Panc1 (cell line): ENCODE results near the gene FSD1. TPM values are rescaled to one million over a fixed set of nuclear protein-coding genes. Genes with fewer than 3 reads are reported as not detected.
A peak's percentile ranks its signal among the peaks of the same experiment; 100 is the strongest.

Experiments
- ATAC-seq: fragments of 200-7000 bp; cut with Tn5 transposase; 2 replicates; pipeline ENCODE4 v1.9.1; 2020; ENCODE audit warnings: mild to moderate bottlenecking, moderate library complexity
- BruUV-seq: library from RNA; stranded (reverse); fragments of 400-500 nt; replicated peaks from 2 replicates; lab custom pipeline; 2021; lab: Mats Ljungman, UMichigan
- CTCF ChIA-PET: fragments of 300-600 bp; sonication (Branson Sonifier 250); formaldehyde crosslinking; loops from one replicate; lab custom pipeline; 2022; ENCODE audit warnings: antibody characterized with exemption; lab: Charles Lee
- POLR2A ChIA-PET: fragments of 300-600 bp; sonication (Branson Sonifier 250); formaldehyde crosslinking; loops from one replicate; lab custom pipeline; 2022; ENCODE audit warnings: antibody characterized with exemption; lab: Charles Lee
- DNase-seq: peaks from one replicate; pipeline ENCODE4 v3.0.0-alpha.2; 2010; ENCODE audit warnings: low read depth, low spot score
- H3K27ac ChIP-seq: 2 replicates; pipeline ENCODE4 v1.5.1; 2011; ENCODE audit warnings: mild to moderate bottlenecking, low read length, inconsistent platforms
- H3K27me3 ChIP-seq: fragments of 200-500 bp; sonication (Bioruptor generic); 2 replicates; pipeline ENCODE4 v1.6.0; 2014; ENCODE audit warnings: low read length, inconsistent platforms; ENCODE audit not compliant: control insufficient read depth, insufficient read depth
- H3K36me3 ChIP-seq: fragments of 200-500 bp; sonication (Bioruptor generic); 2 replicates; pipeline ENCODE4 v1.5.1; 2014; ENCODE audit warnings: inconsistent platforms, mild to moderate bottlenecking, low read length, moderate library complexity; ENCODE audit not compliant: control insufficient read depth, insufficient read depth
- H3K4me1 ChIP-seq: 2 replicates; pipeline ENCODE4 v1.5.1; 2011; ENCODE audit warnings: inconsistent platforms, mild to moderate bottlenecking, low read length, moderate library complexity; ENCODE audit not compliant: control insufficient read depth, insufficient read depth
- H3K4me3 ChIP-seq, 2 experiments: 2 replicates each; pipeline ENCODE4 v1.5.1; 2011 to 2012; ENCODE audit warnings: low read depth in 2 of 2, low read length in 2 of 2, mild to moderate bottlenecking in 2 of 2, inconsistent platforms in 1 of 2, moderate library complexity in 1 of 2
- H3K9me3 ChIP-seq: fragments of 200-500 bp; sonication (Bioruptor generic); 2 replicates; pipeline ENCODE4 v1.5.1; 2014; ENCODE audit warnings: low read depth, mild to moderate bottlenecking, inconsistent platforms, low read length, moderate library complexity; ENCODE audit not compliant: control insufficient read depth, insufficient read depth
- POLR2AphosphoS5 ChIP-seq: IDR thresholded peaks from 2 replicates; pipeline ENCODE4 v1.6.1; 2012; ENCODE audit warnings: mild to moderate bottlenecking, low read depth, low read length, moderate library complexity
- REST ChIP-seq, 2 experiments: IDR thresholded peaks; 2 replicates each; pipeline ENCODE4 v1.6.1; 2011 to 2012; ENCODE audit warnings: low read depth in 2 of 2, control low read depth in 1 of 2, low read length in 1 of 2, mild to moderate bottlenecking in 1 of 2, moderate library complexity in 1 of 2; ENCODE audit not compliant: insufficient read depth in 1 of 2
- SIN3A ChIP-seq: IDR thresholded peaks from 2 replicates; pipeline ENCODE4 v1.6.1; 2012; ENCODE audit warnings: low read depth, mild to moderate bottlenecking, low read length, moderate library complexity, borderline replicate concordance; ENCODE audit not compliant: insufficient read depth
- TCF7L2 ChIP-seq: IDR thresholded peaks from 2 replicates; pipeline ENCODE4 v1.6.1; 2011; ENCODE audit warnings: mild to moderate bottlenecking, low read depth, low read length, inconsistent platforms
- in situ Hi-C: cut with HindIII; loops from 2 replicates; pipeline ENCODE4 v1.10.0; 2016; ENCODE audit warnings: low sequenced_read_pairs, low pct_unique_long_range_greater_than_20kb
- intact Hi-C: fragments of 100-400 bp; cut with micrococcal nuclease; formaldehyde crosslinking; loops from one replicate; pipeline ENCODE4 v1.10.0; 2022; ENCODE audit not compliant: unreplicated experiment
- total RNA-seq: library from RNA; stranded (reverse); gene quantifications from one replicate; pipeline ENCODE4 v1.2.1, GENCODE V29; 2021; ENCODE audit not compliant: unreplicated experiment
- TF ChIP-seq, protein P1 (sequence below): fragments of 450-650 bp; IDR thresholded peaks from 2 replicates; pipeline ENCODE4 v1.5.1; 2017; ENCODE audit warnings: mild to moderate bottlenecking

The FSD1 gene
- total RNA-seq, 1 experiment from 2014 or later, result 12.1 TPM

DNA sequence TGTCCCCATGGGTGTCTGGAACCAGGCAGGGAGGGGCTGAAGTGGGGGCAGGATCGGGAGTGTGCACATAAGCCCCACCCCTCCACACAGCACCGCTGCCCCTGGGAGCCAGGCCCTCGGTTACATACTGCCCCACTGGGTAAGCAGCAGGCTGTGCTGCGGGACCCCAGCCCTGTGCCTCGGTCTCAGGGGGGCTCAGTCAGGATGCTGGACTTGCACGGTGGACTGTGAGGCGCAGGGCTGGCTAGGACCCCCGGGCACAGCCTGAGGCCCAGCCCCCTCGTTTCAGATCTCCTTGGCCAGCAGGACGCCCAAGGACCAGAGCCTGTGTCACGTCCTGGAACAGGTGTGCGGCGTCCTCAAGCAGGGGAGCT, 55.2 kb downstream of the FSD1 start:
- ChIA-PET CTCF (interaction anchor here (0.5 kb wide), 1 partner anchor 97 kb away, joined by 7 read pairs; no protein-coding TSS in a partner anchor), POLR2A (no interaction called here)
- H3K4me3 ChIP-seq, result no peak overlapping the region
- no peaks in the 10 kb centered on the region for H3K27me3 ChIP-seq
- H3K36me3 ChIP-seq, result no peaks in the 10 kb centered on the region
- TF ChIP-seq REST (IDR thresholded peaks at IDR 0.05; ENCODE audit: insufficient read depth in 1 of 2, low read depth in 2 of 2, low read length in 1 of 2) (no peak), POLR2AphosphoS5 (no peak)
- DNase-seq (no peak), ATAC-seq (peak; percentile 40)
- in situ Hi-C loops (no loop called here), intact Hi-C loops (no loop called here)
- BruUV-seq, result no TSS peak
- peaks cover 26% of the 10 kb centered on the region for H3K4me1 ChIP-seq
- peak overlapping the region; percentile 61; the same call in 1 of the 2 replicates for H3K27ac ChIP-seq
- H3K9me3 ChIP-seq, result no peaks in the 10 kb centered on the region

- peak overlapping the region; percentile 61 for H3K27ac ChIP-seq
Observed at GRCh38 chr19:4360081-4360569, 55.7 kb downstream of the FSD1 start.

More at GRCh38 chr19:4360081-4360569, 55.7 kb downstream of the FSD1 start:
- H3K4me1 ChIP-seq, result peaks cover 26% of the 10 kb centered on the region
- H3K36me3 ChIP-seq, result no peaks in the 10 kb centered on the region
- intact Hi-C loops, result no loop called here
- ChIA-PET POLR2A (no interaction called here), CTCF (interaction anchor here (0.5 kb wide), 1 partner anchor 96 kb away, joined by 7 read pairs; no protein-coding TSS in a partner anchor)
- no peak for ATAC-seq
- H3K27me3 ChIP-seq, result no peaks in the 10 kb centered on the region
- DNase-seq, result no peak
- TF ChIP-seq, protein P1, sequence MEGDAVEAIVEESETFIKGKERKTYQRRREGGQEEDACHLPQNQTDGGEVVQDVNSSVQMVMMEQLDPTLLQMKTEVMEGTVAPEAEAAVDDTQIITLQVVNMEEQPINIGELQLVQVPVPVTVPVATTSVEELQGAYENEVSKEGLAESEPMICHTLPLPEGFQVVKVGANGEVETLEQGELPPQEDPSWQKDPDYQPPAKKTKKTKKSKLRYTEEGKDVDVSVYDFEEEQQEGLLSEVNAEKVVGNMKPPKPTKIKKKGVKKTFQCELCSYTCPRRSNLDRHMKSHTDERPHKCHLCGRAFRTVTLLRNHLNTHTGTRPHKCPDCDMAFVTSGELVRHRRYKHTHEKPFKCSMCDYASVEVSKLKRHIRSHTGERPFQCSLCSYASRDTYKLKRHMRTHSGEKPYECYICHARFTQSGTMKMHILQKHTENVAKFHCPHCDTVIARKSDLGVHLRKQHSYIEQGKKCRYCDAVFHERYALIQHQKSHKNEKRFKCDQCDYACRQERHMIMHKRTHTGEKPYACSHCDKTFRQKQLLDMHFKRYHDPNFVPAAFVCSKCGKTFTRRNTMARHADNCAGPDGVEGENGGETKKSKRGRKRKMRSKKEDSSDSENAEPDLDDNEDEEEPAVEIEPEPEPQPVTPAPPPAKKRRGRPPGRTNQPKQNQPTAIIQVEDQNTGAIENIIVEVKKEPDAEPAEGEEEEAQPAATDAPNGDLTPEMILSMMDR, result no peak
- TF ChIP-seq SIN3A, result no peak
- TF ChIP-seq POLR2AphosphoS5, result no peak
- TF ChIP-seq REST (IDR thresholded peaks at IDR 0.05; ENCODE audit: insufficient read depth in 1 of 2, low read depth in 2 of 2, low read length in 1 of 2), result no peak
- TF ChIP-seq TCF7L2, result no peak
- no TSS peak for BruUV-seq
- no peaks in the 10 kb centered on the region for H3K9me3 ChIP-seq
- H3K4me3 ChIP-seq, result no peak overlapping the region
- in situ Hi-C loops, result no loop called here
